ENCODE measurements around the gene XPNPEP1. TPM values are rescaled to one million over a fixed set of nuclear protein-coding genes. Genes with fewer than 3 reads are reported as not detected.

The XPNPEP1 gene
- total RNA-seq, 1 donor from 2014 or later: 35.7 TPM

DNA sequence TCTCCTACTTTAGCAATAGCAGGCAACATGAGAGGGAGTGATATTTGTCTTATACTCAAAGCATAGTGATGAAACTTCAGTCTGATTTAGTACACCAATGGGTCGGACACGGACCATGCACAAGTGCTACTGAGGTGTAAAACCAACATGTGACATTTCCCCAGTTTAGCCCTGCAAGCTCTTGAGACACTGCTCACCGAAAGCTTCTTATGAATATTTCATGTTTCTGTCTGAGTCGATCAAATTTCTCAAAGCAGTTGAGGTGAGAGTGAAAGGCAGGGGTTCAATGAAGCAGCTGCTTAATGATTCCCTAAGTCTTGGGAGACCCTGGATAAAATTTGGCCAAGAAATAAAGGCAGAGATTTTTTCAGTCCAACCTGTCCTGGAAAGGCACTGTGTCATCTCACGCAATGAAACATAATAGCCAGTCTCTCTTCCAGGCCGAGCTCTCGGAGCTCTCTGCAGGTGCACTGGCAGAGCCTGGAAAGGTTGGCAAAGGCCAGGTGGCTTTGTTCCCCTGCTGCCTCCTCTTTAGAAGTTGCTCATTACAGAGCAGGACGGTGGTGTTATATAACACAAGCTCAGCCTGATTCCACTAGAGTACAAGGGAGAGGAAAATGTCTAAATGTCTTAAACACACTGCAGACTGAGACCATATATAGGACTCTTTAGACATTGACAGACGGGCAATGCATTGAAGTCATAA lies 33.9 kb upstream of the XPNPEP1 start:
- peaks cover 17% of the 10 kb centered on the region for H3K4me1 ChIP-seq
- no peak for DNase-seq
- TF ChIP-seq, protein P1, sequence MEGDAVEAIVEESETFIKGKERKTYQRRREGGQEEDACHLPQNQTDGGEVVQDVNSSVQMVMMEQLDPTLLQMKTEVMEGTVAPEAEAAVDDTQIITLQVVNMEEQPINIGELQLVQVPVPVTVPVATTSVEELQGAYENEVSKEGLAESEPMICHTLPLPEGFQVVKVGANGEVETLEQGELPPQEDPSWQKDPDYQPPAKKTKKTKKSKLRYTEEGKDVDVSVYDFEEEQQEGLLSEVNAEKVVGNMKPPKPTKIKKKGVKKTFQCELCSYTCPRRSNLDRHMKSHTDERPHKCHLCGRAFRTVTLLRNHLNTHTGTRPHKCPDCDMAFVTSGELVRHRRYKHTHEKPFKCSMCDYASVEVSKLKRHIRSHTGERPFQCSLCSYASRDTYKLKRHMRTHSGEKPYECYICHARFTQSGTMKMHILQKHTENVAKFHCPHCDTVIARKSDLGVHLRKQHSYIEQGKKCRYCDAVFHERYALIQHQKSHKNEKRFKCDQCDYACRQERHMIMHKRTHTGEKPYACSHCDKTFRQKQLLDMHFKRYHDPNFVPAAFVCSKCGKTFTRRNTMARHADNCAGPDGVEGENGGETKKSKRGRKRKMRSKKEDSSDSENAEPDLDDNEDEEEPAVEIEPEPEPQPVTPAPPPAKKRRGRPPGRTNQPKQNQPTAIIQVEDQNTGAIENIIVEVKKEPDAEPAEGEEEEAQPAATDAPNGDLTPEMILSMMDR (IDR thresholded peaks at IDR 0.05; ENCODE audit: borderline replicate concordance): no peak
- H3K9me3 ChIP-seq (replicated peaks): peaks cover 5% of the 10 kb centered on the region
- H3K27me3 ChIP-seq (ENCODE audit: low read depth): no peaks in the 10 kb centered on the region
- intact Hi-C loops (cut with micrococcal nuclease): no loop called here
- no peak overlapping the region for H3K27ac ChIP-seq (replicated peaks)
- no peaks in the 10 kb centered on the region for H3K36me3 ChIP-seq
- no peak overlapping the region for H3K4me3 ChIP-seq

DNA sequence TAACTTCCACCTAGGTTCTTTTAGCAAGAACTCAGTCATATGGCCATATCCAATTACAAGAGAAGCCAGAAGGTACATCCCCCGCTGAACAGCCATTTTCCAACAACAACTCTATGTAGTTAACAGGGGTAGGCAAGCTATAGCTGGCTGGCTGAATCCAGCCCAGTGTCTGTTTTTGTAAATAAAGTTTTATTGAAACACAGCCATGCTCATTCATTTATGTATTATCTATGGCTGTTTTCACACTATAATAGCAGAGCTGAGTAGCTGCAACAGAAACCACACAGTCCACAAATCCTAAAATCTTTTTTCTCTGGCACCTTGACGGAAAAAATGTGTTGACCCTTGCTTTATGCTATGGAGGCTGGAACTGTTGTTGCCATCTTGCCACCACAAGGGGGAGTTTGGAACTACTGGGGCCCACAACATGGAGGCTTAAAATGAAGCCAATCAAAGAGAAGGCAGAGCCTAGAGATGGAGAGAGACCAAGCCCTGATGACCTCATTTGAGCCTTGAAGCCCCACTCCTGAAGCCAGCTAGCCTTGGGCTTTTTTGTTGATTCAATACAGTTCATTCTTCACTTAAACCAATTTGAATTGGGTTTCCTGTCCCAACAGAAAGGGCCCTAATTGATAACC lies 33.3 kb upstream of the XPNPEP1 start:
- no peak for DNase-seq
- Histone ChIP-seq H3K36me3 (no peaks in the 10 kb centered on the region), H3K27ac (replicated peaks) (no peak overlapping the region), H3K4me1 (peaks cover 11% of the 10 kb centered on the region), H3K4me3 (no peak overlapping the region), H3K9me3 (replicated peaks) (peaks cover 5% of the 10 kb centered on the region), H3K27me3 (ENCODE audit: low read depth) (no peaks in the 10 kb centered on the region)
- intact Hi-C loops (cut with micrococcal nuclease): no loop called here
- TF ChIP-seq, protein P1 (IDR thresholded peaks at IDR 0.05; ENCODE audit: borderline replicate concordance): peak; percentile 51

DNA sequence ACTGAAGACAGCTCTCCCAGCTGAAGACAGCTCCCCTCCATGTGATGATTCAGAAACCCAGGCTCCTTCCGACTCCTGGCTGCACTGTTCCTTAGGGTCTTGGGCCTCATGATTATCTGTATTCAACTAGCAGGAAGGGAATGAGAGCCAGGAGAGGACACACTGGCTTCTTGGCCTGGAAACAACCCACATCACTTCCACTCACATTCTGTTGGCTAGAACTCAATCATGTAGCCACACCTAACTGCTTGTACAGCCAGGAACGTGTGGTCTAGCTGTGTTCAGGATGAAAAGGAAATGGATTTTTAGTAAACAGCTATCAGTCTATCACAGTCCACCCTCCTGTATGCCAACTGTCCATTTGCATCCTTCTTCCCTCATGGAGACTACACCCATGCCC lies 30.5 kb upstream of the XPNPEP1 start:
- intact Hi-C loops (cut with micrococcal nuclease): no loop called here

DNA sequence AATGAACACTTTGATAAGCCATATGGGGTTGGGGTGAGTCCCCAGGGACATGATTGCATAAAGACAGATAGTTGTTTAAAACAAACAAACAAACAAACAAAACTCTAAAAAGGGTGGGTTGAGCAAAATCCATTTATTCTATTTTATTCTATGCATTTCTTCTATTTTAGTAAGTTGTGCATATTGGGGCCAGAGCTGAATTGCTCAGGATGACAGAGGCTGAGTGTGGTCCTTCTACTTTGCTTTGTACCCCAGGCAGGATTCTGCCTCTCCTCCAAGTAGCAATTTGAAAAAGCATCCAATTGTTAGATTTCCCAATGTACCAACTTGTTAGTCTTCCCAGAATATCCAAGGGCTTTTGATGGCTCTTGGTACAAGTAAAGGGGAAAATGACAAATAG lies 29.2 kb upstream of the XPNPEP1 start:
- Histone ChIP-seq H3K4me1 (peaks cover 9% of the 10 kb centered on the region), H3K27ac (replicated peaks) (no peak overlapping the region), H3K27me3 (ENCODE audit: low read depth) (no peaks in the 10 kb centered on the region), H3K36me3 (no peaks in the 10 kb centered on the region), H3K9me3 (replicated peaks) (peaks cover 5% of the 10 kb centered on the region), H3K4me3 (no peak overlapping the region)
- no peak for DNase-seq
- TF ChIP-seq, protein P1 (IDR thresholded peaks at IDR 0.05; ENCODE audit: borderline replicate concordance): no peak
- intact Hi-C loops (cut with micrococcal nuclease): no loop called here

More for the DNA sequence above, 30.5 kb upstream of the XPNPEP1 start:
- Histone ChIP-seq H3K27me3 (ENCODE audit: low read depth) (no peaks in the 10 kb centered on the region), H3K9me3 (replicated peaks) (peaks cover 5% of the 10 kb centered on the region), H3K27ac (replicated peaks) (no peak overlapping the region), H3K36me3 (no peaks in the 10 kb centered on the region), H3K4me1 (peaks cover 9% of the 10 kb centered on the region), H3K4me3 (no peak overlapping the region)
- no peak for DNase-seq
- TF ChIP-seq, protein P1 (IDR thresholded peaks at IDR 0.05; ENCODE audit: borderline replicate concordance): no peak

DNA sequence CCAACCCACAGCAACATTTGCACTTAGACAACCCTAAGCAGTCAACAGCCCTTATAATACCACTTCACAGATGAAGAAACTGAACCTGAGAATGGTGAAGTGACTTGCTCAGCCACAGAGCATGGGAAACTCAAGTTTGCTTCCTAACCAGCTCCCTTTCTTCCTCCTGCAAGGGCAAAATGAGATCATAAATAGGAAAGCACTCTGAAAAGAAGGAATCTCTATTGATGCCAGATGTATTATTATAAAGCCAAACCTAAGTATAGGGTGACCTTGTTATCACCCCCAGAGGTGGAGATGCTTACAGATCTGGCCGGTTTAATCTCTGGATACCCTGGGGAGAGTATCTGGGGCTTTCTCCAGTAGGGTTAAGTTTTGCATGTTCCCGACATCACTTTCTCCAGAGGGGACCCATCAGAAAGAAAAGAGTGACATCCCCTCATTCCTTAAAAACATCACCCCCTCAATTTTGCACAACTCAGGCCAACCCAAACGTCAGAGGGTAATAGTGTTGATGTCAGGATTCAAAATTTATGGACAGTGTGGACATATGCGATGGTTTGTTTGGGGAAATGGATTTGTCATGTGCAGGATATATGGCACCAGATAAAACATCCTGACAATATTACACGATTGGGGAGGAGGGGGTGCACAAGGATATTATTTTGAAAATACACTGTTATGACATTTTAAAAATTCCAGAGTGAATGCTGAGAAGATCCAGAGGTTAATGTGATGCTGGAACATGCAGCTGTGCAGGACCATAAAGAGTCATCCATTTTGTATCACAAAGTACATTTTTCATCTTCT lies 24.0 kb upstream of the XPNPEP1 start:
- Histone ChIP-seq H3K36me3 (no peaks in the 10 kb centered on the region), H3K4me1 (no peaks in the 10 kb centered on the region), H3K27ac (replicated peaks) (no peak overlapping the region), H3K27me3 (ENCODE audit: low read depth) (no peaks in the 10 kb centered on the region), H3K9me3 (replicated peaks) (no peaks in the 10 kb centered on the region), H3K4me3 (no peak overlapping the region)
- no peak for DNase-seq
- TF ChIP-seq, protein P1 (IDR thresholded peaks at IDR 0.05; ENCODE audit: borderline replicate concordance): no peak
- intact Hi-C loops (cut with micrococcal nuclease): no loop called here
